ENCODE data around the gene TRIM56. TPM values are rescaled to one million over a fixed set of nuclear protein-coding genes. Genes with fewer than 3 reads are reported as not detected.
"Not testable (repeated sequence)": the region's sequence is repeated elsewhere in the genome, so short reads cannot be mapped to it uniquely, and the experiment has no call there.

The TRIM56 gene
- total and polyA plus RNA-seq, 11 donors: 7.9 to 37.4 (median 13.8) TPM

GRCh38 chr7:101129603-101130117 lies 44.4 kb downstream of the TRIM56 start:
- Histone ChIP-seq H3K27me3 (no peaks in the 10 kb centered on the region), H3K4me3 (no peak overlapping the region), H3K27ac (no peak overlapping the region), H3K9me3 (no peaks in the 10 kb centered on the region), H3K4me1 (peaks cover 3 to 40% (median 28%) of the 10 kb centered on the region in 12 donors), H3K36me3 (peaks cover 0 to 24% (median 6%) of the 10 kb centered on the region in 9 donors)
- 95 to 98% (median 96%) methylated on average over 3 of the region's 3 CpGs for WGBS, 4 donors
- intact Hi-C loops (cut with DNase I): loop anchor here in 1 of 10 donors (10.0 kb wide), 1 partner anchor 235 kb away; the partner anchor contains the start of gene ACHE
- TF ChIP-seq, protein P1, sequence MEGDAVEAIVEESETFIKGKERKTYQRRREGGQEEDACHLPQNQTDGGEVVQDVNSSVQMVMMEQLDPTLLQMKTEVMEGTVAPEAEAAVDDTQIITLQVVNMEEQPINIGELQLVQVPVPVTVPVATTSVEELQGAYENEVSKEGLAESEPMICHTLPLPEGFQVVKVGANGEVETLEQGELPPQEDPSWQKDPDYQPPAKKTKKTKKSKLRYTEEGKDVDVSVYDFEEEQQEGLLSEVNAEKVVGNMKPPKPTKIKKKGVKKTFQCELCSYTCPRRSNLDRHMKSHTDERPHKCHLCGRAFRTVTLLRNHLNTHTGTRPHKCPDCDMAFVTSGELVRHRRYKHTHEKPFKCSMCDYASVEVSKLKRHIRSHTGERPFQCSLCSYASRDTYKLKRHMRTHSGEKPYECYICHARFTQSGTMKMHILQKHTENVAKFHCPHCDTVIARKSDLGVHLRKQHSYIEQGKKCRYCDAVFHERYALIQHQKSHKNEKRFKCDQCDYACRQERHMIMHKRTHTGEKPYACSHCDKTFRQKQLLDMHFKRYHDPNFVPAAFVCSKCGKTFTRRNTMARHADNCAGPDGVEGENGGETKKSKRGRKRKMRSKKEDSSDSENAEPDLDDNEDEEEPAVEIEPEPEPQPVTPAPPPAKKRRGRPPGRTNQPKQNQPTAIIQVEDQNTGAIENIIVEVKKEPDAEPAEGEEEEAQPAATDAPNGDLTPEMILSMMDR (IDR thresholded peaks at IDR 0.05): no peak
- TF ChIP-seq POLR2A (IDR thresholded peaks at IDR 0.05): no peak
- ATAC-seq: no peak
- no peak for DNase-seq

- H3K27ac ChIP-seq, DNase-seq, H3K4me3 ChIP-seq, ATAC-seq, H3K9me3 ChIP-seq, H3K27me3 ChIP-seq: not testable (repeated sequence)
- WGBS, 4 donors: 86 to 95% (median 90%) methylated on average over 18 of the region's 18 CpGs
- Histone ChIP-seq H3K36me3 (peaks cover 0 to 41% (median 11%) of the 10 kb centered on the region in 9 donors), H3K4me1 (peaks cover 0 to 15% (median 5%) of the 10 kb centered on the region in 12 donors)
- intact Hi-C loops (cut with DNase I): loop anchor here in 1 of 10 donors (10.0 kb wide), 1 partner anchor 238 kb away; the partner anchor contains the start of gene ACHE
These were observed 47.6 kb downstream of the TRIM56 start for GRCh38 chr7:101132626-101133600.

DNA sequence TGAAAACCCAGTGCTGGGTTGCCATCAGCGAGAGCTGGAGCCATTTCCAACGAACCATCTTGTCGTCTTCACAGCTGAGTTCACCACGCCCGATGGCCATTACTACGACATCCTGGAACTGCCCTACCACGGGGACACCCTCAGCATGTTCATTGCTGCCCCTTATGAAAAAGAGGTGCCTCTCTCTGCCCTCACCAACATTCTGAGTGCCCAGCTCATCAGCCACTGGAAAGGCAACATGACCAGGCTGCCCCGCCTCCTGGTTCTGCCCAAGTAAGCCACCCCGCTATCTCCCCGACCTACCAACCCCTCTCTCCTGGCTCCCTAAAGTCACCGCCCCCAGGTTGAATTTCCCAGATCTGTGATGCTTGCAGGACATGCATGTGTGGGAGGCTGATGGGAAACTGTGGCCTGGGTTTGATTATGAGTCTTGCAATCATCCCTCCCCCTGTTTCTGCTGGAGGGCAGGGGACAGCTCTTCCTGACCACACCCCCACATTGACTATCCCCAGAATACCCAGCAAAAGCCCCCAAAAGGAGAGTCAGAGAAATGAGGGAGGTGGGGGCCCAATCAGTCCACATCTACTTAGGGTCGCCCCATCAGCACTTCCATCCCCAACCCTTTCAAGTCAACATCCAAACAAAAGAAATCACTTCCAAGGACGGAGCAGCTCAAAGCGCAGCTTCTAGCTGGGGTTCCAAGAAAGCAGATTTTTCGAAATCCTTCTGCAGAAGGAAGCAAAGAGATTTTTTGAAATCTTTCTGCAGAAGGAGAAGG lies 48.5 kb downstream of the TRIM56 start:
- ATAC-seq (no peak), DNase-seq (no peak)
- Histone ChIP-seq H3K4me1 (peaks cover 0 to 17% (median 10%) of the 10 kb centered on the region in 12 donors), H3K9me3 (no peaks in the 10 kb centered on the region), H3K4me3 (no peak overlapping the region), H3K36me3 (peaks cover 0 to 41% (median 11%) of the 10 kb centered on the region in 9 donors), H3K27me3 (no peaks in the 10 kb centered on the region), H3K27ac (no peak overlapping the region)
- 86 to 93% (median 87%) methylated on average over 15 of the region's 15 CpGs for WGBS, 4 donors
- no peak for TF ChIP-seq POLR2A (IDR thresholded peaks at IDR 0.05)
- TF ChIP-seq, protein P1 (IDR thresholded peaks at IDR 0.05): no peak
- intact Hi-C loops (cut with DNase I): loop anchor here in 2 of 10 donors (2.0 to 10.0 kb wide), 2 partner anchors 39 to 239 kb away; partner anchors contain the start of gene ACHE (in 1 of the 2)

DNA sequence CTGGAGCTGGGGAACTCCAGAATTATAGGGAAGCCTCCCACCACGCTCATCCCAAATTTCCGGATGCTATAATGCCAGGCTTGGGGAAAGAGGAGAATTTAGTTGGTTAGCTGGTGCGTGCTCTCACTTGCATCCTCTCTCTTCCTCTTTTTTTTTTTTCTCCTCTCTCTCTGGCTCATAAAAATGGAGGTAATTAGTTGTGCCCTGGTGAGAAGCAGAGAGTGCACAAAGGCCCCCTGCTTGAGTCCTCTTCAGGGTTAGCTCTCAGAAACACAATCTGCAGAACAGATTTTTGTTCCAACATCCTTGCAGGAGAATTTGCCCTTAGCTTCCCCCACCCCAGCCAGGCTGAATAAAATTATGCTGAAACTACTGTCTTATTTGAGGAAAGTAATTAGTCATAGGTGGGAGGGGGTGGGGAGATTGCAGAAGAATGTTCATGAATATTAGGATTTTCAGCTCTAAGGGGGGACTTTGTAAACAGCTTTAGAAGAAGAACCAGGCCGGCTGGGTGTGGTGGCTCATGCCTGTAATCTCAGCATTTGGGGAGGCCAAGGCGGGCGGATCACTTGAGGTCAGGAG lies 49.2 kb downstream of the TRIM56 start:
- Histone ChIP-seq H3K9me3 (no peaks in the 10 kb centered on the region), H3K27me3 (no peaks in the 10 kb centered on the region), H3K27ac (no peak overlapping the region), H3K4me1 (peaks cover 0 to 21% (median 10%) of the 10 kb centered on the region in 12 donors), H3K36me3 (peaks cover 0 to 41% (median 11%) of the 10 kb centered on the region in 9 donors), H3K4me3 (no peak overlapping the region)
- no peak for DNase-seq
- no peak for ATAC-seq
- TF ChIP-seq, protein P1 (IDR thresholded peaks at IDR 0.05): no peak
- TF ChIP-seq POLR2A (IDR thresholded peaks at IDR 0.05): no peak
- 89 to 94% (median 91%) methylated on average over 6 of the region's 6 CpGs for WGBS, 4 donors
- intact Hi-C loops (cut with DNase I): loop anchor here in 2 of 10 donors (2.0 to 10.0 kb wide), 2 partner anchors 40 to 240 kb away; partner anchors contain the start of gene ACHE (in 1 of the 2)

All from heart left ventricle (tissue), 16 donors.